Fibroblast of villous mesenchyme (primary cell): Measurements from ENCODE around the gene FBLIM1. TPM values are rescaled to one million over a fixed set of nuclear protein-coding genes. Genes with fewer than 3 reads are reported as not detected.

Experiments
- DNase-seq: peaks from one replicate; pipeline ENCODE4 v3.0.0-alpha.2; 2010; ENCODE audit warnings: low read depth
- H3K4me3 ChIP-seq: 2 replicates; pipeline ENCODE4 v1.5.1; 2011; ENCODE audit warnings: low read depth, mild to moderate bottlenecking, low read length
- total RNA-seq: library from RNA; depleted of rRNA; stranded (reverse); fragments of >200 nt; gene quantifications from 2 replicates; pipeline ENCODE4 v1.2.3, GENCODE V29; 2012
- TF ChIP-seq, protein P1 (sequence below): IDR thresholded peaks from 2 replicates; pipeline ENCODE4 v1.5.1; 2012; ENCODE audit warnings: low read depth, mild to moderate bottlenecking, low read length; ENCODE audit not compliant: insufficient read depth

The FBLIM1 gene
- total RNA-seq, 1 donor, result 188 TPM

DNA sequence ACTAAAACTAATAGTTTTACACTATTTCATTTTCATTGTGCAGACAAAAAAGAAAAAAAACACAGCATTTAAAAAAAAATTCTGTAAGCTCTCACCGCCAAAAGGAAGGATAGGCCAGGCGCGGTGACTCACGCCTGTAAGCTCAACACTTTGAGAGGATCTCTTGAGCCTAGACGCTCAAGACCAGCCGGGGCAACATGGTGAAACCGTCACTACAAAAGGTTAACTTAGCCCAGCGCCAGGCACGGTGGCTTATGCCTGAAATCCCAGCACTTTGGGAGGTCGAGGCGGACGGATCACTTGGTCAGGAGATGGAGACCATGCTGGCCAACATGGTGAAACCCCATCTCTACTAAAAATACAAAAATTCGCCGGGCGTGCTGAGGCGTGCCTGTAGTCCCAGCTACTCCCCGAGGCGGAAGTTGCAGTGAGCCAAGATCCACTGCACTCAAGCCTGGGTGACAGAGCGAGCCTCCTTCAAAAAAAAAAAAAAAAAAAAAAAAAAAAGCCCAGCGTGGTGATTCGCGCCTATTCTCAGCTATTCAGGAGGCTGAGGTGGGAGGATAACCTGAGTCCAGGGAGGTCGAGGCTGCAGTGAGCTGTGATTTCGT, 74.6 kb downstream of the FBLIM1 start:
- DNase-seq, result peak; percentile 91
- H3K4me3 ChIP-seq, result peak overlapping the region; percentile 90
- TF ChIP-seq, protein P1, sequence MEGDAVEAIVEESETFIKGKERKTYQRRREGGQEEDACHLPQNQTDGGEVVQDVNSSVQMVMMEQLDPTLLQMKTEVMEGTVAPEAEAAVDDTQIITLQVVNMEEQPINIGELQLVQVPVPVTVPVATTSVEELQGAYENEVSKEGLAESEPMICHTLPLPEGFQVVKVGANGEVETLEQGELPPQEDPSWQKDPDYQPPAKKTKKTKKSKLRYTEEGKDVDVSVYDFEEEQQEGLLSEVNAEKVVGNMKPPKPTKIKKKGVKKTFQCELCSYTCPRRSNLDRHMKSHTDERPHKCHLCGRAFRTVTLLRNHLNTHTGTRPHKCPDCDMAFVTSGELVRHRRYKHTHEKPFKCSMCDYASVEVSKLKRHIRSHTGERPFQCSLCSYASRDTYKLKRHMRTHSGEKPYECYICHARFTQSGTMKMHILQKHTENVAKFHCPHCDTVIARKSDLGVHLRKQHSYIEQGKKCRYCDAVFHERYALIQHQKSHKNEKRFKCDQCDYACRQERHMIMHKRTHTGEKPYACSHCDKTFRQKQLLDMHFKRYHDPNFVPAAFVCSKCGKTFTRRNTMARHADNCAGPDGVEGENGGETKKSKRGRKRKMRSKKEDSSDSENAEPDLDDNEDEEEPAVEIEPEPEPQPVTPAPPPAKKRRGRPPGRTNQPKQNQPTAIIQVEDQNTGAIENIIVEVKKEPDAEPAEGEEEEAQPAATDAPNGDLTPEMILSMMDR, result no peak

DNA sequence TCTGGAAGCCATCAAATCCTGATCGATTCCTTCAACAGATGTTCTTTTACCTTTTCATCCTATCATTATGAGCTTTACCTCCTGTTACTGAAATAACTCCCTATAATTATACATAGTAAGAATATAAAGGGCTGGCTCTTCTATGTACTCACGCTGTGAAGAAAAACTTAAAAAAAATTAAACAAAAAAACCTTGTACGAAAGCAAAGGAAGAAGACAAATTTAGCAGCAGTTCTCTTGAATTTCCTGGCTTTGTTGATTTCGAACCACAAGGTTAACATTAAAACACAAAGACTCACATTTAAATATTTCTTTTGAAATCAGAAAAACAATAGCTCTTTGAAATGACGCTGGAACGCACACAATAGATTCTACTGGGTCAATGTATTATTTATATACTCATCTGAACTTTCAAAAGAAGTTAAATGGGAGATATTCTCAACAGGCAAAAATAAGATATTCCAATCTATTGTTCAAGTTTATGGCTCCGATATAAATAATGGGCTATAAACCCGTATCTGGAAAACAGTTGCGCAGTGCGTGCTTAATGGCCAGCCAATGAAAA, 75.3 kb downstream of the FBLIM1 start:
- H3K4me3 ChIP-seq, result peak overlapping the region; percentile 90
- TF ChIP-seq, protein P1, result no peak
- no peak for DNase-seq

DNA sequence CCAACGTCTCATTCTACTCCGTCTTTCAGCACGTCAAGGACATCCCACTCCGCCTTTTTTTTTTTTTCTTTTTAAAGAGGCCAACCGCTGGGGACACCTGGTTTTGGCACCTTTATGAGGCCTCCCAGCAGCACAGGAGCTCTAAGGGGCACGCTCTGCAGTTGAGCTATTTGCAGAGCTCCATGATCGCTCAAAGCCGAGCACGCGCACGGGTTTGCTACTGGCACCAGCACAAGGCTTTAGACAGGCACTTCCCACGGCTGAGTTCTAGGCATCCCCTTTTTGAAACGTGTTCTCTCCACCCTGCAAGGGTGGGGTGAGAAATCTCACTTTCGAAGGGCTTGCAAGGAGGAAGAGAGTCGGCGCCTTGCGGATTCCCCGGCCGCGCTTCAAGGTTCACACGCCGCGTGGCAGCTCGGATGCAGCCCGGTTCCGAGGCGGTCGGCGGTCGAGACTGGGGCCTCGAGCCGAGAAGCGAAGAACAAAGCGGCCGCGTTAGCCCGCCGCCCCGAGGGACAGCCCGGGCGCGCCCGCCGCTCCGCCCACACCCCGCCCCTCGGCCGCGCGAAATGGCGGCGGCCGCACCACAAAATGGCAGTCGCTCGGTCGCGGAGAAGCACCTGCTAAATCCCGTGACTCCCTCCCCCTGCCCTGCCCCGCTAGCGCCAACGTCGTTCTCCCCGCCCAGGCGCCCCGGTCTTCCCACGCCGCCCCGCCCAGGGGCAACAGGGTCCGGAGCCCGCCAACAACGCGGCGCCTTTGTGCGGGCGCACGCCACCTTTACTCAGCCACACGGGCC, 76.0 kb downstream of the FBLIM1 start:
- H3K4me3 ChIP-seq, result peak overlapping the region; percentile 90
- DNase-seq, result peak; percentile 95
- TF ChIP-seq, protein P1, result no peak

DNA sequence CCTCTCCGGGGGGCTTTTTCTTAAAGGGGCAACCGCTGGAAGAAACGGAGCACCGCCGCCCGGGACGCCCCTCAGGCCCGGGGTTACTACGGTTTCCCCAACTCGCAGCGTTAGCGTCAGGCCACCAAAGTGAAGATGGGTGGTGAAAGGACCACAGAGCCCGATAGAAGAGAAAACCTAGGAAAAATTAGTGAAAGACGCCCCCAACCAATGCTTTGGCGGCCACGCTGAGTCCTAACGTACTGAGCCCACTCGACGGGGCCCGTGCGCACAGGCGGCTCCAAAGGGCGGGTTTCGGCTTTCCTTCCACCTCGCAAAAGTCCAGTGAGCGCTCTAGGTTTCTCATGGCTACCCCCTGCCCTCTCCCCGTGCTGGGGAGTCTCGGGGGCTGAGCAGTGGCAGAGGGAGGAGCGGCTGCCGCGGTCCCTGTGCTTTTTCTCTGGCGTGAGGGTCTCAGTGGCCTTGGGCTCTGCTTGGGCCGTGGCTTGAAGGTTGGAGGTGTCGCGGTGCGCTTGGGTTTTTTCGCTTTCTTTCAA, 76.7 kb downstream of the FBLIM1 start:
- TF ChIP-seq, protein P1, result no peak
- no peak for DNase-seq
- peak overlapping the region; percentile 90 for H3K4me3 ChIP-seq

DNA sequence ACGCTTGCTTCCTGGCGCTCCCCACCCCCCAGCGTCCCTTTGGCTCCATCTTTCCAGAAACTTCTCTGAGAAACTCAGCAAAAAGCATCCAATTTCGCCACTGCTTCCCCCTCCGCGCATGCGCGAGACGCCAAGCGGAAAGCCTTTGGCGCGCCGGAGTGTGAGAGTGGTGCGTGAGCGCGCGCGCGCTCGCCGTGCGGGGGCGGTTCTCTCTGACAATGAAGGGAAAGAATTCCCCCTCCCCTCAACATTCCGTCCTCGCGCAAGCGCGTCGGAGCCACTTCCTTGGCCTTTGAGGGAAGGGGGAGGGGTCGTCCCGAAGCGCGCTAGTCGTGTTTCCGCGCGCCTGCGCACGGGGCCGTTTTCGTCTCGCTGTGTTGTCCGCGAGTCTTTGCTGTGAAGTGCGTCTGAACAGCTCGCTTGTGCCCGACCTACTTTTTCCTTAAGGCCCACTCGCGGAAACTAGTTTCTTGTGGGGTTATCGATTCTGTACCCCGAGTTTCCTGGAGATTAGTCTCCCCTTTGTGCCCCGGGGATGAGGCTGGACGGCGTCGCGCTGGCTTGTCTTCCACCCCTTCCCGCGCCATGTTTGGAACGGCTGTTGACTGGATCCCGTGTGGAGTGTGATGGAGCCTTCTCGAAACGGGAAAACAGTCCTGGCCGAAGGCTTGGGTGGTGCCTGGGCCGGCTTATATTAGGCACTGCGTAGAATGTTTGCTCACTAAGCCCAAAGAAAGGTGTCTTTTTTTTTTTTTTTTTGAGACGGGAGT, 77.3 kb downstream of the FBLIM1 start:
- TF ChIP-seq, protein P1, result no peak
- peak overlapping the region; percentile 90 for H3K4me3 ChIP-seq
- DNase-seq, result peak; percentile 99

Other genes with a start within 250 kb of the FBLIM1 start
- 5.8 and 7.3 TPM in 2 replicates for gene CASP9, start 234.6 kb upstream of the FBLIM1 start, total RNA-seq
- gene DNAJC16, start 231.9 kb upstream of the FBLIM1 start, total RNA-seq, result 14.2 and 27.2 TPM in 2 replicates
- 2.3 and 2.6 TPM in 2 replicates for gene AGMAT, start 173.7 kb upstream of the FBLIM1 start, total RNA-seq
- 15.5 and 21.3 TPM in 2 replicates for gene DDI2, start 141.3 kb upstream of the FBLIM1 start, total RNA-seq
- gene PLEKHM2, start 74.5 kb upstream of the FBLIM1 start, total RNA-seq, result 54.0 and 61.8 TPM in 2 replicates
- gene SLC25A34, start 22.5 kb upstream of the FBLIM1 start, total RNA-seq, result under 0.01 and 0.43 TPM in 2 replicates
- not detected in 2 replicates for gene TMEM82, start 16.3 kb upstream of the FBLIM1 start, total RNA-seq
- gene UQCRHL, start 48.9 kb downstream of the FBLIM1 start, total RNA-seq, result 1.3 and 1.9 TPM in 2 replicates
- gene SPEN, start 88.9 kb downstream of the FBLIM1 start, total RNA-seq, result 25.4 and 30.2 TPM in 2 replicates
- 22.5 and 31.5 TPM in 2 replicates for gene ZBTB17, start 217.3 kb downstream of the FBLIM1 start, total RNA-seq
- not detected in 2 replicates for gene SRARP, start 245.4 kb downstream of the FBLIM1 start, total RNA-seq